ENCODE data around the gene PTGDS.

PTGDS gene

GRCh38 chr9:136956604-136957003 is 20.7 kb upstream of the PTGDS start:
- no peak overlapping the region for H3K4me3 ChIP-seq (ENCODE audit: low read length)
- DNase-seq (ENCODE audit: low read depth): no peak
- no peak for TF ChIP-seq CTCF (conservative IDR thresholded peaks at IDR 0.05; ENCODE audit: low read length)

GRCh38 chr9:136957461-136957860 is 19.8 kb upstream of the PTGDS start:
- no peak for DNase-seq (ENCODE audit: low read depth)
- no peak overlapping the region for H3K4me3 ChIP-seq (ENCODE audit: low read length)
- no peak for TF ChIP-seq CTCF (conservative IDR thresholded peaks at IDR 0.05; ENCODE audit: low read length)

GRCh38 chr9:136957901-136958300 is 19.4 kb upstream of the PTGDS start:
- no peak overlapping the region for H3K4me3 ChIP-seq (ENCODE audit: low read length)
- no peak for TF ChIP-seq CTCF (conservative IDR thresholded peaks at IDR 0.05; ENCODE audit: low read length)
- no peak for DNase-seq (ENCODE audit: low read depth)

- H3K4me3 ChIP-seq (ENCODE audit: low read length): no peak overlapping the region
- DNase-seq (ENCODE audit: low read depth): no peak
- TF ChIP-seq CTCF (conservative IDR thresholded peaks at IDR 0.05; ENCODE audit: low read length): no peak
Observed at GRCh38 chr9:136958473-136958872, 18.8 kb upstream of the PTGDS start.

GRCh38 chr9:136958898-136959850 is 18.1 kb upstream of the PTGDS start:
- no peak overlapping the region for H3K4me3 ChIP-seq (ENCODE audit: low read length)
- DNase-seq (ENCODE audit: low read depth): no peak
- TF ChIP-seq CTCF (conservative IDR thresholded peaks at IDR 0.05; ENCODE audit: low read length): no peak

- TF ChIP-seq CTCF (conservative IDR thresholded peaks at IDR 0.05; ENCODE audit: low read length): no peak
- DNase-seq (ENCODE audit: low read depth): no peak
- no peak overlapping the region for H3K4me3 ChIP-seq (ENCODE audit: low read length)
Observed at GRCh38 chr9:136960212-136960937, 16.9 kb upstream of the PTGDS start.

- no peak for TF ChIP-seq CTCF (conservative IDR thresholded peaks at IDR 0.05; ENCODE audit: low read length)
- H3K4me3 ChIP-seq (ENCODE audit: low read length): no peak overlapping the region
- no peak for DNase-seq (ENCODE audit: low read depth)
Observed at GRCh38 chr9:136960938-136961275, 16.4 kb upstream of the PTGDS start.
